Myocyte (in vitro differentiated cells): ENCODE results near the gene KCTD11. TPM values are rescaled to one million over a fixed set of nuclear protein-coding genes. Genes with fewer than 3 reads are reported as not detected.

ENCODE experiments used
- DNase-seq: peaks from one replicate; pipeline ENCODE4 v3.0.0-alpha.2; 2012; ENCODE audit warnings: low read depth
- total RNA-seq: library from RNA; depleted of rRNA; stranded (reverse); fragments of >200 nt; gene quantifications from 2 replicates; pipeline ENCODE4 v1.2.3, GENCODE V29; 2014

KCTD11 gene
- total RNA-seq, 1 donor from 2014 or later: 10.0 TPM

GRCh38 chr17:7403977-7404736 is 52.2 kb downstream of the KCTD11 start, which contains the start of gene TMEM256:
TSS of gene TMEM256 (minus strand) at chr17:7404097. CDS start at chr17:7404084, 13 bp downstream.
- peak; percentile 100 for DNase-seq

Other genes starting within 250 kb of the KCTD11 start
- gene ASGR2, start 237.3 kb upstream of the KCTD11 start, total RNA-seq: not detected in 2 replicates
- gene ASGR1, start 172.8 kb upstream of the KCTD11 start, total RNA-seq: 0.13 TPM in 1 of 2 replicates, not detected in the other
- 11.8 and 18.7 TPM in 2 replicates for gene DLG4, start 132.3 kb upstream of the KCTD11 start, total RNA-seq
- gene ACADVL, start 132.2 kb upstream of the KCTD11 start, total RNA-seq: 659 and 702 TPM in 2 replicates
- gene DVL2, start 117.6 kb upstream of the KCTD11 start, total RNA-seq: 71.0 and 80.5 TPM in 2 replicates
- gene PHF23, start 112.7 kb upstream of the KCTD11 start, total RNA-seq: 52.3 and 54.7 TPM in 2 replicates
- gene GABARAP, start 109.7 kb upstream of the KCTD11 start, total RNA-seq: 239 and 315 TPM in 2 replicates
- gene CTDNEP1, start 100.4 kb upstream of the KCTD11 start, total RNA-seq: 69.1 and 88.9 TPM in 2 replicates
- gene ELP5, start 99.9 kb upstream of the KCTD11 start, total RNA-seq: 75.1 and 81.8 TPM in 2 replicates
- not detected in 2 replicates for gene CLDN7, start 89.7 kb upstream of the KCTD11 start, total RNA-seq
- 20.0 and 28.3 TPM in 2 replicates for gene SLC2A4, start 70.4 kb upstream of the KCTD11 start, total RNA-seq
- gene YBX2, start 57.5 kb upstream of the KCTD11 start, total RNA-seq: 4.1 and 9.6 TPM in 2 replicates
- 510 and 518 TPM in 2 replicates for gene EIF5A, start 44.5 kb upstream of the KCTD11 start, total RNA-seq
- 92.2 and 95.8 TPM in 2 replicates for gene GPS2, start 36.8 kb upstream of the KCTD11 start, total RNA-seq
- gene NEURL4, start 22.8 kb upstream of the KCTD11 start, total RNA-seq: 19.5 and 22.3 TPM in 2 replicates
- gene ACAP1, start 15.6 kb upstream of the KCTD11 start, total RNA-seq: not detected in 2 replicates
- gene TMEM95, start 3.0 kb downstream of the KCTD11 start, total RNA-seq: not detected in 2 replicates
- gene TNK1, start 28.9 kb downstream of the KCTD11 start, total RNA-seq: not detected in 2 replicates
- 15.1 and 22.3 TPM in 2 replicates for gene PLSCR3, start 42.4 kb downstream of the KCTD11 start, total RNA-seq
- gene TMEM256, start 51.9 kb downstream of the KCTD11 start, total RNA-seq: 69.6 and 76.5 TPM in 2 replicates
- 5.7 and 7.2 TPM in 2 replicates for gene NLGN2, start 55.7 kb downstream of the KCTD11 start, total RNA-seq
- not detected in 2 replicates for gene SPEM1, start 68.2 kb downstream of the KCTD11 start, total RNA-seq
- gene SPEM2, start 73.5 kb downstream of the KCTD11 start, total RNA-seq: not detected in 2 replicates
- gene SPEM3, start 76.7 kb downstream of the KCTD11 start, total RNA-seq: not detected in 2 replicates
- 0.13 and 0.21 TPM in 2 replicates for gene TMEM102, start 83.3 kb downstream of the KCTD11 start, total RNA-seq
- gene FGF11, start 87.3 kb downstream of the KCTD11 start, total RNA-seq: 41.7 and 89.9 TPM in 2 replicates
- 213 and 222 TPM in 2 replicates for gene CHRNB1, start 92.9 kb downstream of the KCTD11 start, total RNA-seq
- gene ZBTB4, start 127.5 kb downstream of the KCTD11 start, total RNA-seq: 32.8 and 38.0 TPM in 2 replicates
- not detected in 2 replicates for gene SLC35G6, start 129.3 kb downstream of the KCTD11 start, total RNA-seq
- 41.2 and 47.1 TPM in 2 replicates for gene POLR2A, start 132.2 kb downstream of the KCTD11 start, total RNA-seq
- 7.4 and 8.6 TPM in 2 replicates for gene TNFSF12, start 196.9 kb downstream of the KCTD11 start, total RNA-seq
- 0.11 TPM in 1 of 2 replicates, not detected in the other for gene TNFSF13, start 206.6 kb downstream of the KCTD11 start, total RNA-seq
- 93.6 and 114 TPM in 2 replicates for gene SENP3, start 209.8 kb downstream of the KCTD11 start, total RNA-seq
- 7.6 and 9.1 TPM in 2 replicates for gene CD68, start 227.5 kb downstream of the KCTD11 start, total RNA-seq
- gene MPDU1, start 231.7 kb downstream of the KCTD11 start, total RNA-seq: 185 and 199 TPM in 2 replicates
- 4.0 and 10.9 TPM in 2 replicates for gene SOX15, start 237.9 kb downstream of the KCTD11 start, total RNA-seq